ENCODE data around the gene BTBD10. TPM values are rescaled to one million over a fixed set of nuclear protein-coding genes. Genes with fewer than 3 reads are reported as not detected.

Gene BTBD10
- polyA plus RNA-seq, 10 donors: 21.3 to 28.3 (median 26.1) TPM

DNA sequence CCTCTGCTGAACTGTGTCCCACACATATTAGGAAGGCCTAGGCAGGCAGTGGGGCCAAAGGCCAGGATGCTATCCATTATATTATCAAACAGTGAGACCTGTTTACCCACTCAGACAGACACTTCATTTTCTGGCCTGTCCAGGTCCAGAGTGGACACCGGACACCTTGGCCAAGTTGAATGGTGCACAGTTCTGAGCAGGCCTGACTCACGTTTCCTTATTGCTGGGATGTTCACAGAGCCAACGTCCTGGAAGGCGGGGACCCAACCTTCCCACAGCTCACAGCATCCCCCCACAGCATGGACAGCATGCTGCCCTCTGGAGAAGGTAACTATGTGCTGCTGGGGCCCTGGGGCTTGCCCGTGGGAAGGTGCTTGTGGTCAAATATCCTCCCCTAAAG is 86.6 kb downstream of the BTBD10 start:
- no peak for DNase-seq

DNA sequence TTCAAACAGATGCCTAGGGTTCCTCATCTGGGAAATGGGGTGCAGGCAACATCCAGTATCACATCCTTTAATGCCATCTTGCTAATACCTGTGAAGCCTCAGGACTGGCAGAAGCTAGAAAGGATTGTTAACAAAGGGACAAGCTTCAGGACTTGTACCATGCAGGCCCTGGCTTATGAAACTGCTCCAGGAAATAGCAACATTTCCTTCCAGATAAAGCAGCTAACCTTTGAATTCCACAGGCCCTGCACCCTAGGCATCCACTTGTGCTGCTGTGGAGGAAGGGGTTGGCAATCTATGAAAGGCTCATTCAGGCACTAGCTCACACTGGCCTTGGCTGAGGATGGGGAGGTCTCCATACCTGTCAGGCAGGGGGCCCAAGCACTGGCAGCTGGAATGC is 87.2 kb downstream of the BTBD10 start:
- DNase-seq: no peak

DNA sequence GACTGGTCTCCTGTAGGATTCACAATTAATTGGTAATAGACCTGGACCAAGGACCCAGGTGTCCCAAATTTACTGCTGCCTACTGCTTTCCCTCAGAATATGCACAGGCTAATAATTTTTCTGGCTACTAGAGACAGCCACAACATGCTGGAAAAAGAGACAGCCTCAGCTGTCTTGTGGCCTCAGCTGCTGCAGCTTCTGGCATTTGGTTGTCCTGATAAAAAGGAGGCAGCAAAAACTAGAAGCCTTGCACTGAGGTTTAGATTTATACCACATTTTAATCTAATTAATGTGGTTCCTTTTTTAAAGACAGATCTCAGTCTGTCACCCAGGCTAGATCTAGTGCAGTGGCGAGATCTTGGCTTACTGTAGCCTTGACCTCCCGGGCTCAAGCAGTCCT is 89.8 kb downstream of the BTBD10 start:
- DNase-seq: no peak

DNA sequence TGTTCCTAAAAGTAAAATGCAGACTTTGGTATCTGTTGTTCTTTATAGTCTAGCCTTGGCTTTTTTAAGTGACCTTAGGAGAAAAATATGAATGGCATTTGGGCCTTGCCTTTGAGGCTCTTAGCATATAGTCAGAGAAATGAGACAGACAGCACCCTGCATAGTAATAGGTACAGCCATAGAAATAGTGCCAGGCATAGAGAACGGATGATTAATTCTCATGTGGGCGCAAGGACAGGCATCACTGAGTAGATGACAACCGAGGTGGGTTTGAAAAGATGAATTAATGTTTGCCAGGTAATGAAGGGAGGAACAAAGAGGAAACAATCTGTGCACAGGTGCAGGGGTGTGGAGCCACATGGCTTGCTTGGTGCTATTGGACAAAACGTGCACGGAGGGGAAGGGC is 95.0 kb downstream of the BTBD10 start:
- DNase-seq: no peak

DNA sequence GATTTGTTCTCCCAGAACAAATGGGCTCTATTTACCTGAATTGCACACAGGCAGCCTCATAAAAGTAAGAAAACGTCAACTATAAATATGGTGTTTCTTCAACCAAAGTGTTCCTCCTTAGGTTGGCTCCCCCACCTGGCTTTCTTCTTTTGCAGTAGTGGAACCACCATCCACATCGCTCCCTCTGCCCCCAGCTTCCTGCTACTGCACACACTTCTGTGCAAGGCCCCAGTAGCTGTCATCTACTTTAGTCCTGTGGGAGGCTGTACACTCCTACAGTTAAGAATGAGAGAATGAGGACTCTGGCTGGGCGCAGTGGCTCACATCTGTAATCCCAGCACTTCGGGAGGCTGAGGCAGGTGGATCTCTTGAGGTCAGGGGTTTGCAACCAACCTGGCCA is 95.9 kb downstream of the BTBD10 start:
- no peak for DNase-seq

DNA sequence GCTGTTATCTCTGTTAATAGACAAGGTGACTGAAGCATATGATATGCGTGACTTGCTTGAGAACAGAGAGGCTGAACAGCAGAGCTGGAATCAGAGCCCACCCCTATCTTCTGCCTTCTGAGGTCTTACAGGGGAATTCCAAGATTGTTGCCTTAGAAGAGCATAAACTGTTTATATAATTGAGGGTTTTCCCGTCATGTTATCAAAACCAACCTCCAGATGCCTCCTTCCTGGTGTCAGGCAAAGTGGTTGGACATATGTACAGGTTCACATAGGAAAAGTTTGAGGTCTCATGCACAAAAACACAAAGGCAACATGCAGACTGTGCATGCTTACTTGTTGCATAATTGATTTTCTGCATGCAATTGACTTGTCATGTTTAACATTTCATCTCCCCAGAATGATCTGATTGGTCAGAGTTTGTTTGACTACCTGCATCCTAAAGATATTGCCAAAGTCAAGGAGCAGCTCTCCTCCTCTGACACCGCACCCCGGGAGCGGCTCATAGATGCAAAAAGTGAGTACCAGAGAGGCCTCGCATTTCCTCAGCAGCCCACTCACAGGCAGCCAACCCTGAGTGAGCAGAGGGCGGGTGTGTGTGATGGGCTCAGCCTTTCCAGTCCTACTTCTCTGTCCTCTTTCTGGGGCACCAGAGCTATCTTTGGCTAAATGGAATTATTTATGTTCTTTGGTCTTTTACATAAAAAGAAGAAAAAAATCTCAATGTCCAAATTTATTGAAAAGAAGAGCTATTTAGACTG is 96.6 kb downstream of the BTBD10 start:
- DNase-seq: no peak

DNA sequence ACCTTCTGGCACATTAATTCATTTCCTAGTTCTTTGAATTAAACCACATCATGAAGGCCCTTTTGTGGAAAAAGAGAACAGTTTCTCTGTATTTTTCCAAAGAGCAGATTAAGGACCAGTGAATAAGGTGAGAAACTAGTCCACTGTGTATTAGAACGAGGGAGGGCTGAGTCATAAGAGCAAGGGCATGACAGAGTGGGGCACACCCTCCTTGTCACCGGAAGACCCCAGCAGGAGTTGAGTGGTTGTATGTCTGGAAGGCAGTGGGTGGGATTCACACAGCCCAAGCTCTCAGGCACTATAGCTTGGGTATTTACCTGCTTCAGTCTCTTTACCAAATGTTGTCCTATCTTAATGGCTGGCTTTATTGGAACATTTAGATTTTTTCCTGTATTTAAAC is 98.6 kb downstream of the BTBD10 start:
- no peak for DNase-seq

DNA sequence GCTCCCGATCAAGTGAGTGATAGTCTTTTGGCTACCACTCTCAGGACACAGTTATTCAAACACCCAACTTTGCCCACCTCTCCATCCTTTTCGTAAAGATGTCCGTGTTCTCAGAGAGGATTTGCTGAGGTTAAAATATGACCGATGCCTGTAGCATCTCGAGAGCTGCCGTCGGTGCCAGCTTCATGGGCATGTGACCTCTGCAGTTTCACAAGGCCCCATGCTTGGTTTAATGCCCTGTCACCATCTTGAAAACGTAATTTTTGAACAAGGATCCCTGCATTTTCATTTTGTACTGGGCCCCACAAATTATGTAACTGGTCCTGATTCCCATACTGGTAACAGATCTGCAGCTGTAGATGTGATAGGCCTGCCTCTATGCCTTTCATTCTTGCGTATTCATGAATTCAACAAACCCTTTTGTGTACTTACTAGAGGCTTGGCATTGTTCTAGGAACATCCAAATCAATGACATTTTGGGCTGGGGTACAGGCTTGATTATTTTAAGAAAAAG is 100.4 kb downstream of the BTBD10 start:
- no peak for DNase-seq

DNA sequence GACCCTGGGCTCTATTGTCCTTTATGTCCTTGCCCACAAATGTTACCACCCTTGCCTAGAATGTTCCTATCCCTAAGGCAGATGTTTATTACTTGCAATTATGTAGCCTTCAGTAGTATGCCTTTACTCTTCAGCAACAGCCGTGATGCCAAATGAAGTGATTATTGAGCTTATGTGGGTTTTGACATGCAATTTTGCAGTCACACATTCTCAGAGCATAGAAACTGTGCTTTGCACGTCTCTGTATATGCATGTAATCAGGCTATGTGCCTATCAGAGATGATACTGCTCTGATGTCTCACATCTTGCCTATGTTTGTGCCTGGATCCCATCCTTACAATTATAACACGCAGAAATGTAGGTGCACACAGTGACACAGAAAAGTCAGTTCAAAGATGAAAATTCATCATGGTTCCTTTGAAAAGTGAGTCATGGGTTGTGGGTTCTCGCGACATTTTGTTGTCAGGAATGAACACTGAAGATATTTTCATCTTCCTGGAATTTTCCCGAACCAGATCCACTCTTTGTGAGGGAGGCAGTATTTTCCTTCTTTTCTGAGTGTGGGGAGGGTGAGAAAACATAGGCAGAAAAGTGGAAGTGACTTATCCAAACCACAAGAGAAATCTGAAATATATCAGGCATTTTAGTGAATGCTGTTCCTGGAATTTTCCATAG is 104.3 kb downstream of the BTBD10 start:
- DNase-seq: peak in 1 of 3 donors; percentile 43

DNA sequence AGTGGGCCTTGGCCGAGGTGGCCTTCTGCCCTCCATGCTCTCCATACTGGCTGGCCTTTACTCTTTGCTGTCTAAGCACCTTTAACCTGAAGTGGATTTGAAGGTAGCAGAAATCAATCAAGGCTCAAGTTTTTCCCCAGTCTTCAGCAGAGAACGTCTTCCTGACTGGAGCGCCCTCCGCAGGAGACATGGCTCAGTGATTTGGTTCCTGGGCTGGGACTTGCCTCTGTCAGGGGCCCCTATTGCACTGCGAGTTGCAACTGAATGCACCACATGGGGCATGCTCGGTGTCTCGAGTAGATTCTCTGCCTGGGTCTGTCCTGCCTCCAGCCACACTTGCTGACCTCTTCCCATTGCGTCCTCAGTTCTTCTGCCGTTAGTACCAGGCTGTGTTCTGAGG is 105.8 kb downstream of the BTBD10 start:
- no peak for DNase-seq

DNA sequence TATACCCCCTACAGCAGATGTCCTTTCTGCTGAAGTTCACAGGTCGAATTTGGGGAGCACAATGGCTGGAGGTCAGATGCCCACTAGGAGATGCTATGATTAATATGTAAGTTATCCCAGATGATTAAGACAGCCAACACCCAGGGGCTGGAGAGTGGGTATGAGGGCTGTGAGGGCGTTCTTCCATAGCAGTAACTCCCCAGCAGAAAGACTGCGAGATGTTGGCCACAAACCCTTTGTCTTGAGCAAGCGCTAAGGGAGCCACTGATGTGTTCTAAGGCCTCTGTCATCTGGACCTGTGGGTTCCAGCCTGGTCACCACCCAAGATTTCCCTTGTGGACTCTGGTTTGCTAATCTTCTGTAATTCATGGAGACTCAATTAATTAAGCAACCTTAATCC is 107.8 kb downstream of the BTBD10 start:
- no peak for DNase-seq

DNA sequence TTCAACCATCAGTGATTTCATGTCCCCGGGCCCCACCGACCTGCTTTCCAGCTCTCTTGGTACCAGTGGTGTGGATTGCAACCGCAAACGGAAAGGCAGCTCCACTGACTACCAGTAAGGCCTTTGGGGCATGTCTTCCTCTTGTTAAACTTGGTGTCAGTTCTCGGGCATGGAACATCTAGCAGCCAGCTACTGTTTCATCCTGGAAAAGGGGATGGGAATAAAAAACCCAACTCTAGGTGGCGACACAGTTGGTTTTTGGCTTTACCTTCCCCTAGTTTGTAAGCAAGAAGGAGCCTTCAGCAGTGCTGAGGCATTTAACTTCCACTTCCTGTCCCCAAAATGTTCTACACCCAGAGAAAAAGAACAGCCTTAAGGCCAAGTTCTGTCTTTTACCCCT is 108.7 kb downstream of the BTBD10 start:
- no peak for DNase-seq

DNA sequence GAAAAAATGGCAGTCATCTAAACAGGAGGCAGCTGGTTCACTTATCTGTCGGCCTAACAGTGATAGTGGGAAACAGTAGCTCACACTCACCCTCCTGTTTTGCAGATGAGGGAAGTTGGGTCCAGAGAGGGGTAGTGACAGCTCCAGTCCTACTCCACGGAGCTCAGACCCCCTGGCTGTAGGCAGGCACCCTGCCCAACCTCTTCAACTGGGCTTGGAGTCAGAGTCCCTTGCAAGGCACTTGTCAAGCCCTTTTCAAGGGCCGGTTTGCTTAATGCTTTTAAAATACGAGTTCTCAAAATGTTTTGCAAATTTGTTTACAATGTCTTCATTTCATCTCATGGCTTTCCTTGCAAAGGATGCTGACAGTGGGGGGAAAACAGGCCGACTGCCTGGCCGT is 110.3 kb downstream of the BTBD10 start:
- no peak for DNase-seq

DNA sequence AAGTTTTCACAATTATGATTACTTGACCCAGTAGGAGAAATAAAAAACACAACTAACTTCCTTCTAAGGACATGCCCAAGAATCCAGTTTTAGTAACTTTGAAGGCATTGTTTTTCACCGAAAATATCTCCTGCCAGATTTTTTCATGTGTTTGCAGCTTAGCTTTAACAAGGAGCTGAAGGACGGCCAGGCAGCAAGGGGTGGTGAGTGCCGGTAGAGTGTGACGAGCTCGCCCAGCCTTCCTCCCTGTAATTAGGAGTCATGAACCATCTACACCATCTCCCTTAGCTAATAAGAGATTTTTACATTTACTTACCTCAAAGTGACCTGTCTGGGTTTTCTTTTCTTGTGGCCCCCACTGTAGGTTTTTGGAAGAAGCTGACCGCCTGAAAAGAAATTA is 113.4 kb downstream of the BTBD10 start:
- no peak for DNase-seq

DNA sequence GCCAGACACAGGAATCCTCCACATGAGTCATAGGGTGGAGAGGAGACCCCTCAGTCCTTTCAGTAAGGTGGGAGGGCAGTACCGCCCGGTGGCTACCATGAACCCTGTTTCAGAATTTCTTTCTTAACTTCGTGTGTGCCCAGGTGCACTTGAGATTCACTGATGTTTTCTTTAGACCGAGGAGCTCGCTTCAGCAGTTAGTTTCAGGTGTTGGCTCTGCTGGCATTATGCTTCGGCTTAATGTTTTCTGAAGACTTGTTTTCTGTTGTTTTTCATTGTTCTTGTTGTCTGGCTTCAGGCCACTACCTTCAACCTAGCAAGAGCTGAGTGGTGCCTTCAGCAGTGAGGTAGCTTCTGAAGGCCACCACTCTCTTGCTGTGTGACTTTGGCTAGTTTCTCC is 114.0 kb downstream of the BTBD10 start:
- no peak for DNase-seq

DNA sequence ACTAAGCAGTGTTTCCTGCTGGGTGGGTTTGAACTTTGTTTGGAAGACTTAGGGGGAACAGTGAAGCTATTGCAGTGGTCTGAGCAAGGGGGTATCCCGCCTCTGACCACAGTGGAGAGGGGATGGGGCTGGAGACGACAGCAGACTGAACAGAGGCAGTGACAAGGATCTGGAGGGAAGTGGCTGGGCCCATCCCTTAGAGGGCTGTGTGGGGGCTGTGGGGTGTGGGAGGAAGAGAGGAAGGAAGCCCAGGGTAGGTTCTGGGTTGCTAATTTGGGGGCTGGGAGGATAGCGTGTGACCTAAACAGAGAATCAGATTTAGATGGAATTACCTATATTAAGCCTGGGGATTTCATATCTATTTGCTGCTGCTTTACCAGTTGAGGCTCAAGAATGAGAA is 114.7 kb downstream of the BTBD10 start:
- DNase-seq: no peak

DNA sequence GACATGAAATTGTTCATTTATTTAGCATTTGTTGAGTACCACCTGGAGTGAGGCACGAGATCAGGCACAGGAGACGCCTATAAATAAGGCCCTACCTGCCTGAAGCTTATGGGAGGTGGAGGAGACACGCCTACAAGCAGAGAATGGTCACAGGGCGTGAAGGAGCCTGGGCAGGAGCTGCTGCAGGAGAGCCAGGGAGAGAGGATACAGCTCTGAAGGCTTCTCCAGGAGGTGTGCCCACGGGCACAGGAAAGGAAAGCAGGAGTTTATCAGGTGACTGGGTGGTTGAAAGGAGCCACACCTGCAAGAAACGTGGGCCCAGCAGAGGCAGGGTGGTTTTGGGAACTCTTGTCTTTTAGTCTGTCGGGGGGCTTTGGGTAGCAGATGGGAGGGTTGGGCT is 115.1 kb downstream of the BTBD10 start:
- no peak for DNase-seq

DNA sequence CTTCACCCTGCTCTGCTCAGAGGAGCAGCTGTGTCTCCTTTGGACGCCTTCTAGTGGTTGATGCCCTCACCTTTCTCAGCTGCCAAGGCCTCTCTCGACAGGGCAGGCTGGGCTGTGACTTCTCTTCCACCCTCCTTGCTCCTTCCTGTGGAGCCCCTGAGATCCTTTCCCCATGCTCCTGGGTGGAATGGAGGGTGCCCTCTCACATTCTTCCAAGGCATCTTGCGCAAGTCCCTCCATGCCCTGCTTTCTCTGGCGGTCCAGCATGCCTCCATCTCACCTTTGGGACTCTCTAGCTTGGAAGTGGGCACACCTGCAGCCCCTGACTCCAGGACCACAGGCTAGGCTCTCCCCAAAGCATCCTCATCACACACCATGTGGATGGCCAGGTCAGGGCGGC is 116.6 kb downstream of the BTBD10 start:
- no peak for DNase-seq

DNA sequence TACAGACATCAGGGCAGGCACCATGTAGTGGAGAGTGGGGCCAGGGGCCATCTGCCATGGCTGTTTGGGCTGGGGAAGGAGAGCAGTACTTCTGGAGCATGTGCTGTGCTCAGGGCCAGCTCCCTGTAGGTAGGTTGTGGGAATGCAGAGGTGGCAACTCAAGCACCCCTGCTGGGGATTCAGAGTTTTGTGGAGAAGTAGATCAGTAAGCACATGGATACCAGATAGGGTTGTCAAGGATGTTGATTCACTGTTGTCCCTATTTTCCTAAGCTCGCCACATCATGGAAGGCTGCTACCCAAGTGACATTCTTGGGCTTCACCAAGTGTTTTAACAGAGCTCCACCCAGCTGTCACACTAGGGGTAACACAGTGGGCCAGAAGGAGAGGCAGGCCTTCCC is 118.2 kb downstream of the BTBD10 start:
- DNase-seq: no peak

DNA sequence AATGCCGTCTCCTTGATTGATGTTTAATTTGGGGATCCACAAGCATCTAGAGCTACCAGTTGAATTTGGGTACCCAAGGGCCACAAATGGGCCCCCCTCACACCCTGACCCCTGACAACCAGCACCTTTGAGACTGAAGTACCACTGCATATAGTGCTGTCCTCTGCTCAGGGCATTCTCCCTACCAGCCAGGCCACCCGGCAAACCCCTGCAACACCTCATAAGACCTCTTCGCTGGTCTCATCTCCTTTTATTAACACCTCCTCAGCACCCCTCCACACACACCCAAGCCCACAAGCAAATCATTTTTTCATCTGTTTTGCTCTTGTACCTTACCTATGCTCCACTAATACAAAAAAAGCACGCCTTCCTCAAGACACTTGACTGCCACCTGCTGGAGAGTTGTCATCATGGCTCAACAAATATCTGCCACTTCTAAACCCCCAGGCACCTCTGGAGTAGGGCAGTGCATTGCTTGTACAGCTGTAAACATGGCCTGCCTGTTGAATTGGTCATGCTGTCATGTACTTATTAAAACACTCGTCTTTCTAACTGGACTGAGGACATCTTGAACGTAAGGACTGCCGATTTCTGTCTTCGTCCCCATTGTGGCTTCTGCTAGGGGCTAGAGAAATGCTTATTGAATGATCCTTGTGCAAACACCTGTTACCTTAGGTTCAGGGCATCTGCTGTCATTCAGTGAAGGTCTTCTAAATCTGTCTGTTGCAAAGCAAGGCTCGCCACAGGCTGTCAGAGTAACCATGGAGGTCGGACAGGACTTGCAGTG is 118.9 kb downstream of the BTBD10 start:
- DNase-seq: peak; percentile 65 to 76 (median 65)

DNA sequence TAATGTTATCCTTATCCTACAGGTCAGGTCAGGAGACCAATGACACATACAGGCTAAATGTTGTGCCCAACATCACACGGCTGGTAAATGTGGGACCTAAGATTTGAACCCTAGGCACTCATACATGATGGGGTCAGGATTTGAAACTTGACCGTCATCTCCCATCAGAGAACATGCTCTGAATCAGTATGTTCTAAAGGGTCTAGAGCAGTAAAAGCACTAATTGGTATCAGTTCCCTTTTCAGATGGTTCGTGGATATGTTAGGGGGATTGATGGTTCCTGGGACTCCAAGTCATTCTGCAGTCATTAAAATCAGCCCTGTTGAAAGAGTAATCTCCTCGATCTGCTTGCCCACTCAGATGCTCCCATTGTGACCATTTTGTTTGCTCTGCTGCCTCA is 120.0 kb downstream of the BTBD10 start:
- DNase-seq: no peak

DNA sequence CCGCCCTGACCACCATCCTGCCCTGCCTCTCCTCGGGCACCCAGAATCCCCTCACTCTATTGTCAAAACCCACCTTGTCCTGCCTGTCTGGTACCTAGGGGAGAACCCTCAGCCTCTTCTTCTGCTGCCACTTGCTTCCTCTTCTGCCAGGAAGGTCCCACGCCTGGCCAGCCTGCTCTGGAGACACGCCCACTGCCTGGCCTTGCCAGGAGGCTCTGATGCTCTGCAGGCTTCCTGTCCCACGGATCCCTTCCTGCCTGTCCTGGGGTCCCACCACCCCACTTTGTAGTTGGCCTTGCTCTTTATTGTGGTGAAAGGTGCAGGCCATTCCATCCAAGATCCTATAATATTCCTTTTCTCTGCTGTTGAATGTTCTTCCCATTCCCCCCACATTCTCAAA is 122.0 kb downstream of the BTBD10 start:
- no peak for DNase-seq
